ENCODE results near the gene PDZRN3.

DNA sequence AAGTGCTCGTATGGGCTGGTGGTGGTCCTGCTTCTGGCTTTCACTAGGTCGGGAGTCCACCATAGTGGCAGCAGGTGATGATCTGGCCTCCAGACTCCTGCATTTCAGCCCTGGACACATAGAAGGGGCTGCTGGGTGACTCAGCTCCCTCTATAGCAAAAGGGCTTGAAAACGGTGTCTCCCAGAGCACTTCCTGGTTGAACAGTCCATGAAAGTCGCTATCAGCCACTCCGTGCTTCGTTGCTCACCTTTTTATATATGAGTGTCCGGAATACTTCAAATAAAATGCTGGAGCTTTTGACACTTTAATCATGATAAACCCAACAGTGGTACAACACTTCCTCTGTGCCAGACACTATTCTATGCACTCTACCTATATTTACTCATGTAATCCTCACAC lies 213.2 kb downstream of the PDZRN3 start:
- TF ChIP-seq POLR2A (IDR thresholded peaks at IDR 0.05) (no peak), CTCF (IDR thresholded peaks at IDR 0.05) (no peak), POLR2AphosphoS5 (IDR thresholded peaks at IDR 0.05; ENCODE audit: insufficient read depth in 1 of 2, low read depth in 1 of 2) (no peak)
